Spleen (tissue), 11 donors: Measurements from ENCODE around the gene CDC5L. TPM values are rescaled to one million over a fixed set of nuclear protein-coding genes. Genes with fewer than 3 reads are reported as not detected.

Source experiments
- DNase-seq: peaks from one replicate; pipeline ENCODE4 v3.0.0-alpha.2; 2020
- H3K27ac ChIP-seq, 8 donors: fragments of 200-600 bp; sonication (generic) in 7 of 8; 1 replicate in 4 of 8; 2 replicates in 4 of 8; pipeline versions ENCODE4 v1.5.0 to v1.8.0; 2016 to 2021; ENCODE audit warnings: inconsistent platforms in 4 of 8, mild to moderate bottlenecking in 4 of 8, moderate library complexity in 1 of 8
- H3K27me3 ChIP-seq, 7 donors: fragments of 200-600 bp; sonication (generic) in 6 of 7; replicated peaks in 1 of 7; 1 replicate in 4 of 7; 2 replicates in 3 of 7; pipeline versions ENCODE4 v1.5.0 to v1.8.0; 2016 to 2021; ENCODE audit warnings: inconsistent platforms in 3 of 7, mild to moderate bottlenecking in 1 of 7
- H3K36me3 ChIP-seq, 6 donors: fragments of 200-600 bp; sonication (generic) in 5 of 6; 1 replicate in 4 of 6; 2 replicates in 2 of 6; pipeline versions ENCODE4 v1.5.0 to v1.8.0; 2016 to 2021; ENCODE audit warnings: inconsistent platforms in 2 of 6
- H3K4me1 ChIP-seq, 6 donors: fragments of 200-600 bp; sonication (generic) in 5 of 6; 1 replicate in 3 of 6; 2 replicates in 3 of 6; pipeline versions ENCODE4 v1.5.0 to v1.8.0; 2016 to 2021; ENCODE audit warnings: inconsistent platforms in 3 of 6
- H3K4me3 ChIP-seq, 8 donors: fragments of 200-600 bp; sonication (generic) in 7 of 8; 1 replicate in 4 of 8; 2 replicates in 4 of 8; pipeline versions ENCODE4 v1.5.0 to v1.8.0; 2016 to 2021; ENCODE audit warnings: inconsistent platforms in 4 of 8, mild to moderate bottlenecking in 4 of 8, moderate library complexity in 2 of 8
- H3K9me3 ChIP-seq, 8 donors: fragments of 200-600 bp; sonication (generic) in 7 of 8; 1 replicate in 4 of 8; 2 replicates in 4 of 8; pipeline versions ENCODE4 v1.5.0 to v1.8.0; 2016 to 2021; ENCODE audit warnings: inconsistent platforms in 4 of 8
- CTCF ChIP-seq, 11 experiments: fragments of 200-600 bp in 7 of 11; fragments of 450-650 bp in 4 of 11; sonication (generic) in 4 of 11; IDR thresholded peaks in 8 of 11; conservative IDR thresholded peaks in 3 of 11; 1 replicate in 7 of 11; 2 replicates in 4 of 11; pipeline versions ENCODE4 v1.4.0 to v1.8.0; 2016 to 2021; ENCODE audit warnings: antibody characterized with exemption in 11 of 11, inconsistent platforms in 4 of 11, mild to moderate bottlenecking in 1 of 11
- POLR2A ChIP-seq, 3 donors: fragments of 450-650 bp; IDR thresholded peaks; one replicate each; pipeline ENCODE4 v1.5.1; 2017; ENCODE audit warnings: antibody characterized with exemption in 3 of 3, mild to moderate bottlenecking in 1 of 3
- POLR2AphosphoS5 ChIP-seq, 3 donors: sonication (generic); formaldehyde crosslinking; IDR thresholded peaks; one replicate each; pipeline ENCODE4 v1.5.1; 2017; ENCODE audit warnings: antibody characterized with exemption in 3 of 3
- WGBS, 5 donors: extraction: QIAGEN DNeasy Blood & Tissue Kit in 3 of 5; methylation state at CpG; one replicate each; pipeline versions ENCODE4 v1.1.5 to v1.1.7; 2013 to 2018; 5-methylcytosine and 5-hydroxymethylcytosine counted together
- intact Hi-C: fragments of 100-400 bp; cut with DNase I; formaldehyde crosslinking; loops from one replicate; pipeline ENCODE4 v1.15.0; 2023; ENCODE audit warnings: low total_unique reads
- polyA plus RNA-seq, 3 donors: library from polyadenylated mRNA; stranded (reverse); fragments of 200-250 nt; gene quantifications; one replicate each; pipeline ENCODE4 v1.2.1, GENCODE V29; 2013
- total RNA-seq, 7 donors: library from RNA; depleted of rRNA in 3 of 7; stranded (reverse); fragments of >200 nt in 3 of 7; fragmentation: NEBNext Ultra II Directional in 4 of 7; extraction: Animal tissue kit (Norgen Biotek cat#: 25700) in 4 of 7; gene quantifications; one replicate each; pipeline versions ENCODE4 v1.1.0 to v1.2.1, GENCODE V29; 2016 to 2021
- donor health status: healthy with polysubstance abuse.
- donor health status: DM: no; HTN: no; CAD: no; lungs with moderate emphysema.
- donor health status: DM: no; HTN: no; CAD: no.
- donor health status: Bipolar disorder and iron deficiency.
- donor health status: healthy.
- donor health status: DM: no; HTN: no; CAD: no.
- donor health status: DM: yes; HTN: yes; CAD: no.

CDC5L gene
- total and polyA plus RNA-seq, 10 donors, result 5.3 to 20.3 (median 18.1) TPM

- TF ChIP-seq CTCF (IDR thresholded peaks at IDR 0.05 in 8 of 11, conservative IDR thresholded peaks at IDR 0.05 in 3 of 11) (no peak), POLR2A (IDR thresholded peaks at IDR 0.05) (no peak), POLR2AphosphoS5 (IDR thresholded peaks at IDR 0.05) (no peak)
- no peaks in the 10 kb centered on the region for H3K27me3 ChIP-seq
- intact Hi-C loops, result no loop called here
- no peak overlapping the region for H3K27ac ChIP-seq
- 94 to 95% (median 95%) methylated on average over 5 of the region's 5 CpGs for WGBS, 5 donors
- DNase-seq, result no peak
- H3K4me1 ChIP-seq, result peaks cover 0 to 26% (median 6%) of the 10 kb centered on the region in 6 donors
- H3K36me3 ChIP-seq, result peaks cover 14 to 94% (median 75%) of the 10 kb centered on the region in 6 donors
- no peaks in the 10 kb centered on the region for H3K9me3 ChIP-seq
- no peak overlapping the region for H3K4me3 ChIP-seq
These were observed 16.7 kb downstream of the CDC5L start for GRCh38 chr6:44404022-44404714.

GRCh38 chr6:44404715-44405099 is 17.2 kb downstream of the CDC5L start:
- no peak for TF ChIP-seq POLR2A (IDR thresholded peaks at IDR 0.05)
- no peak for TF ChIP-seq POLR2AphosphoS5 (IDR thresholded peaks at IDR 0.05)
- TF ChIP-seq CTCF (IDR thresholded peaks at IDR 0.05 in 8 of 11, conservative IDR thresholded peaks at IDR 0.05 in 3 of 11), result no peak
- Histone ChIP-seq H3K4me3 (no peak overlapping the region), H3K4me1 (peaks cover 0 to 21% (median 4%) of the 10 kb centered on the region in 6 donors), H3K9me3 (no peaks in the 10 kb centered on the region), H3K36me3 (peaks cover 14 to 94% (median 74%) of the 10 kb centered on the region in 6 donors), H3K27me3 (no peaks in the 10 kb centered on the region), H3K27ac (no peak overlapping the region)
- intact Hi-C loops, result no loop called here
- 88 to 97% (median 93%) methylated on average over 1 of the region's 1 CpG for WGBS, 5 donors
- no peak for DNase-seq

- H3K27me3 ChIP-seq, result no peaks in the 10 kb centered on the region
- no peak for TF ChIP-seq POLR2AphosphoS5 (IDR thresholded peaks at IDR 0.05)
- no peak for TF ChIP-seq CTCF (IDR thresholded peaks at IDR 0.05 in 8 of 11, conservative IDR thresholded peaks at IDR 0.05 in 3 of 11)
- TF ChIP-seq POLR2A (IDR thresholded peaks at IDR 0.05), result no peak
- H3K4me1 ChIP-seq, result no peaks in the 10 kb centered on the region
- H3K4me3 ChIP-seq, result no peak overlapping the region
- WGBS, 5 donors, result 94 to 96% (median 95%) methylated on average over 11 of the region's 11 CpGs
- H3K27ac ChIP-seq, result no peak overlapping the region
- no peak for DNase-seq
- H3K9me3 ChIP-seq, result peaks cover 0 to 4% (median 0%) of the 10 kb centered on the region in 8 donors
- intact Hi-C loops, result no loop called here
- H3K36me3 ChIP-seq, result peaks cover 14 to 99% (median 77%) of the 10 kb centered on the region in 6 donors
These were observed 20.6 kb downstream of the CDC5L start for GRCh38 chr6:44407951-44408670.

- no peak overlapping the region for H3K27ac ChIP-seq
- intact Hi-C loops, result no loop called here
- H3K9me3 ChIP-seq, result peaks cover 0 to 4% (median 0%) of the 10 kb centered on the region in 8 donors
- DNase-seq, result no peak
- H3K4me3 ChIP-seq, result no peak overlapping the region
- H3K27me3 ChIP-seq, result no peaks in the 10 kb centered on the region
- TF ChIP-seq CTCF (IDR thresholded peaks at IDR 0.05 in 8 of 11, conservative IDR thresholded peaks at IDR 0.05 in 3 of 11) (no peak), POLR2AphosphoS5 (IDR thresholded peaks at IDR 0.05) (no peak), POLR2A (IDR thresholded peaks at IDR 0.05) (no peak)
- WGBS, 5 donors, result 79 to 83% (median 81%) methylated on average over 7 of the region's 7 CpGs
- no peaks in the 10 kb centered on the region for H3K4me1 ChIP-seq
- H3K36me3 ChIP-seq, result peaks cover 10 to 100% (median 80%) of the 10 kb centered on the region in 6 donors
These were observed 21.8 kb downstream of the CDC5L start for GRCh38 chr6:44409207-44409794.
